BJ (cell line): ENCODE measurements around the gene PABPN1L. TPM values are rescaled to one million over a fixed set of nuclear protein-coding genes. Genes with fewer than 3 reads are reported as not detected.

Experiments used
- CTCF ChIA-PET: fragments of 350-600 bp; formaldehyde crosslinking; extraction: SDS; loops from one replicate; lab custom pipeline; 2021; ENCODE audit warnings: antibody characterized with exemption, inconsistent platforms; lab: Yijun Ruan, JAX
- POLR2A ChIA-PET: fragments of 300-600 bp; sonication (Branson Sonifier 250); formaldehyde crosslinking; extraction: SDS; loops from one replicate; lab custom pipeline; 2021; ENCODE audit warnings: antibody characterized with exemption; lab: Charles Lee
- DNase-seq: peaks from one replicate; pipeline ENCODE4 v3.0.0-alpha.2; 2011; ENCODE audit warnings: low read depth
- H3K27me3 ChIP-seq: 2 replicates; pipeline ENCODE4 v1.6.0; 2011; ENCODE audit warnings: low read length; ENCODE audit not compliant: control insufficient read depth, insufficient read depth
- H3K36me3 ChIP-seq: 2 replicates; pipeline ENCODE4 v1.5.1; 2011; ENCODE audit warnings: low read length; ENCODE audit not compliant: control insufficient read depth, insufficient read depth
- H3K4me3 ChIP-seq: 2 replicates; pipeline ENCODE4 v1.5.1; 2011; ENCODE audit warnings: low read depth, mild to moderate bottlenecking, control low read depth, low read length
- polyA plus RNA-seq: library from polyadenylated mRNA; depleted of rRNA; stranded (reverse); fragments of >200 nt; gene quantifications from 2 replicates; pipeline ENCODE4 v1.2.3, GENCODE V29; 2011; rRNA removed
- TF ChIP-seq, protein P1 (sequence below): IDR thresholded peaks from 2 replicates; pipeline ENCODE4 v1.5.1; 2011; ENCODE audit warnings: low read depth, mild to moderate bottlenecking, control low read depth, inconsistent platforms, low read length, moderate library complexity; ENCODE audit not compliant: insufficient read depth

PABPN1L gene
- polyA plus RNA-seq, 1 experiment: not detected

- POLR2A ChIA-PET: no interaction called here
- DNase-seq: no peak
- Histone ChIP-seq H3K27me3 (no peaks in the 10 kb centered on the region), H3K4me3 (no peak overlapping the region), H3K36me3 (peaks cover 2% of the 10 kb centered on the region)
- TF ChIP-seq, protein P1, sequence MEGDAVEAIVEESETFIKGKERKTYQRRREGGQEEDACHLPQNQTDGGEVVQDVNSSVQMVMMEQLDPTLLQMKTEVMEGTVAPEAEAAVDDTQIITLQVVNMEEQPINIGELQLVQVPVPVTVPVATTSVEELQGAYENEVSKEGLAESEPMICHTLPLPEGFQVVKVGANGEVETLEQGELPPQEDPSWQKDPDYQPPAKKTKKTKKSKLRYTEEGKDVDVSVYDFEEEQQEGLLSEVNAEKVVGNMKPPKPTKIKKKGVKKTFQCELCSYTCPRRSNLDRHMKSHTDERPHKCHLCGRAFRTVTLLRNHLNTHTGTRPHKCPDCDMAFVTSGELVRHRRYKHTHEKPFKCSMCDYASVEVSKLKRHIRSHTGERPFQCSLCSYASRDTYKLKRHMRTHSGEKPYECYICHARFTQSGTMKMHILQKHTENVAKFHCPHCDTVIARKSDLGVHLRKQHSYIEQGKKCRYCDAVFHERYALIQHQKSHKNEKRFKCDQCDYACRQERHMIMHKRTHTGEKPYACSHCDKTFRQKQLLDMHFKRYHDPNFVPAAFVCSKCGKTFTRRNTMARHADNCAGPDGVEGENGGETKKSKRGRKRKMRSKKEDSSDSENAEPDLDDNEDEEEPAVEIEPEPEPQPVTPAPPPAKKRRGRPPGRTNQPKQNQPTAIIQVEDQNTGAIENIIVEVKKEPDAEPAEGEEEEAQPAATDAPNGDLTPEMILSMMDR: no peak
- CTCF ChIA-PET: interaction anchor here (1.9 kb wide), 1 partner anchor 41 kb away, joined by 9 read pairs; no protein-coding TSS in a partner anchor
Measured at GRCh38 chr16:88816736-88817535, 49.5 kb downstream of the PABPN1L start.

DNA sequence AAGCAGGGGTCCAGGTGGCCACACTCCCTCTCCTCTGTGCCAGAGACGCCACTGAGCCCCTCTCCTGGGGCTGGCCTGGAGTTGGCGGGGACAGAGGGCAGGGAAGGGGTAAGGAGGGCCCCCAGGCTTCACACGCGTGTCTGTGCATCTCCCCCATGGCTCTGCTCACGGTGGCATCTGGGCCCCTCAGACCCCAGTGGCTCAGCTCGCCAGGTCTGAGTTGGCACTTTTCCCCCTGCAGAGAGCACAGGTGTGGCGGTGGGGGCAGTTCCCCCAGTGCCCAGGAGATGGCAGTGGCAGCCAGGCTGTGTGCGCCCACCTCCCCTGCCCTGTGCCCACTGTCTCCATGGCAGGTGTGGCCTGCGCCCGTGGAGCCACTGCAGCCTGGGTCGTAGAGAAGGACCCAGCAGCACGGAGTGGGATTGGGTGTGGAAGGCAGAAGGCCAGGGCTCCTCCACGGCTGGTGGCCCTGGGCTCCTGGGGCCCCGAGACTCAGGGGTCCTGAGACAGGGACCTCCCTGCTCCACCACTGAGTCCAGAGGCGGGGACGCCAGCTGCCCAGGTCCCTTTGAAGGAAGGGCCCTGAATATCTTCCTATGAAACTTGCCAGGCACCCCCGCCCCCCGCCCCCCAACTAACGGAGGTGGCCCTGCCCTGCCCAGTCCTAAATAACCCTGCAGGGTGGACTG is 50.4 kb downstream of the PABPN1L start:
- TF ChIP-seq, protein P1: peak; percentile 75
- CTCF ChIA-PET: interaction anchor here (1.0 to 2.2 kb wide), 4 partner anchors 9 to 78 kb away, joined by 3 to 6 read pairs (median 4); no protein-coding TSS in a partner anchor
- POLR2A ChIA-PET: no interaction called here
- Histone ChIP-seq H3K4me3 (no peak overlapping the region), H3K36me3 (peaks cover 2% of the 10 kb centered on the region), H3K27me3 (no peaks in the 10 kb centered on the region)
- no peak for DNase-seq

DNA sequence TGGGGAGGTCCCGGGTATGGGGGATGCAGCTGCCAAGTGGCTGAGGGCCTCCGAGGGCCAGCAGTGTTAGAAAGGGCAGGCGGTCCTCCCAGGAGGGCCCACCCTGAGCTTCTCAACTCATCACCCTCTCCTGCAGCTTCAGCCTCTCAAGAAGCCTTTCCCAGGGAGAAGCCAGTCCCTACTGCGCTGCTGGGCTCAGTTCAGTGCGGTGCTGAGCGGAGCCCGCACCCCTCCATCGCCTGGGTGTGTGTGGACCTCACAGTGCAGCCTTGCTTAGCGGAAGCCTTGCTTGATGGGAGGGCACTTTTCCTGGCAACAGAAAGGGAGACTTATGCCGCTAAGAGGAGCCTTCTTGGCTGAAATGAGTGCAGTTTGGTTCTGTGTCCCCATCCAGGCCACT is 51.2 kb downstream of the PABPN1L start:
- no peak for DNase-seq
- CTCF ChIA-PET: interaction anchor here (1.0 to 2.2 kb wide), 5 partner anchors 9 to 322 kb away, joined by 3 to 6 read pairs (median 4); no protein-coding TSS in a partner anchor
- TF ChIP-seq, protein P1: no peak
- no peaks in the 10 kb centered on the region; the same call in 1 of the 2 replicates for H3K36me3 ChIP-seq
- H3K27me3 ChIP-seq: no peaks in the 10 kb centered on the region
- H3K4me3 ChIP-seq: no peak overlapping the region
- POLR2A ChIA-PET: no interaction called here

GRCh38 chr16:88814144-88814502 is 52.3 kb downstream of the PABPN1L start:
- DNase-seq: no peak
- ChIA-PET CTCF (interaction anchor here (2.2 kb wide), 1 partner anchor 76 kb away, joined by 6 read pairs; no protein-coding TSS in a partner anchor), POLR2A (no interaction called here)
- Histone ChIP-seq H3K27me3 (no peaks in the 10 kb centered on the region), H3K4me3 (no peak overlapping the region), H3K36me3 (peaks cover 5% of the 10 kb centered on the region)
- TF ChIP-seq, protein P1: no peak

Other genes with a start within 250 kb of the PABPN1L start
- not detected in 2 replicates for gene IL17C, start 228.1 kb downstream of the PABPN1L start, polyA plus RNA-seq
- gene CYBA, start 215.6 kb downstream of the PABPN1L start, polyA plus RNA-seq: 120 and 187 TPM in 2 replicates
- gene MVD, start 203.6 kb downstream of the PABPN1L start, polyA plus RNA-seq: 9.6 and 17.4 TPM in 2 replicates
- not detected in 2 replicates for gene SNAI3, start 180.2 kb downstream of the PABPN1L start, polyA plus RNA-seq
- gene RNF166, start 160.3 kb downstream of the PABPN1L start, polyA plus RNA-seq: 7.8 and 11.9 TPM in 2 replicates
- 10.3 and 16.9 TPM in 2 replicates for gene CTU2, start 160.2 kb downstream of the PABPN1L start, polyA plus RNA-seq
- gene PIEZO1, start 81.4 kb downstream of the PABPN1L start, polyA plus RNA-seq: 58.1 and 139 TPM in 2 replicates
- gene CDT1, start 62.9 kb downstream of the PABPN1L start, polyA plus RNA-seq: 2.2 and 2.4 TPM in 2 replicates
- 102 and 152 TPM in 2 replicates for gene APRT, start 54.7 kb downstream of the PABPN1L start, polyA plus RNA-seq
- gene GALNS, start 9.7 kb downstream of the PABPN1L start, polyA plus RNA-seq: 6.3 and 9.7 TPM in 2 replicates
- 84.8 and 116 TPM in 2 replicates for gene TRAPPC2L, start 9.5 kb downstream of the PABPN1L start, polyA plus RNA-seq
- not detected in 2 replicates for gene CBFA2T3, start 110.5 kb upstream of the PABPN1L start, polyA plus RNA-seq
- gene ACSF3, start 227.2 kb upstream of the PABPN1L start, polyA plus RNA-seq: 10.3 and 12.5 TPM in 2 replicates